IMR-90 (cell line): ENCODE measurements around the gene NADSYN1.

Experiments
- CEBPB ChIP-seq: IDR thresholded peaks from 2 replicates; pipeline ENCODE4 v1.6.1; 2012; ENCODE audit warnings: low read depth, low read length, improper control_type of control experiment
- MAZ ChIP-seq: IDR thresholded peaks from 2 replicates; pipeline ENCODE4 v1.6.1; 2012; ENCODE audit warnings: low read depth, mild to moderate bottlenecking, low read length, improper control_type of control experiment, moderate library complexity, borderline replicate concordance
- POLR2A ChIP-seq: IDR thresholded peaks from 2 replicates; pipeline ENCODE4 v1.6.1; 2012; ENCODE audit warnings: mild to moderate bottlenecking, low read depth, low read length
- TF ChIP-seq, protein P1 (sequence below): conservative IDR thresholded peaks from 2 replicates; pipeline ENCODE4 v1.5.1; 2012; ENCODE audit warnings: mild to moderate bottlenecking, low read depth, low read length, improper control_type of control experiment

DNA sequence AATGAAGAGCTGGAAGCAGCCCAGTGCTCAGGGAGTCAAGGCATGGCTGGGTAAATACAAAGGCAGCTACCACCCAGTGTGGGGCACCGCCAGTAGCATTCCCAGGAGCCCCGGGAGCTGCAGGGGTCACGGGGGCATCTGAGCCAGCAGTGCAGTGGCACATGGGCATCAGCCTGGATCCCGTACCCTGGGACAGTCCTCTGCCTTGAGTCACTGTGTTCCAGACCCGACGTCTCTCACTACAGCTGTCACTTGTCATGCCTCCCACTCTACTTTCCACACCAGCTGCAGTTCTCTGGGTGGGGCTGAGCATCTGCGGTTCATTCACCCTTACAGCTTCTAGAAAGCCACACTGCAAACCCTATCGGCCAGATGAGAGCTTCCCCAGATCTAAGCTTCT, 34.4 kb upstream of the NADSYN1 start:
- no peak for TF ChIP-seq CEBPB
- no peak for TF ChIP-seq MAZ
- no peak for TF ChIP-seq POLR2A
- TF ChIP-seq, protein P1, sequence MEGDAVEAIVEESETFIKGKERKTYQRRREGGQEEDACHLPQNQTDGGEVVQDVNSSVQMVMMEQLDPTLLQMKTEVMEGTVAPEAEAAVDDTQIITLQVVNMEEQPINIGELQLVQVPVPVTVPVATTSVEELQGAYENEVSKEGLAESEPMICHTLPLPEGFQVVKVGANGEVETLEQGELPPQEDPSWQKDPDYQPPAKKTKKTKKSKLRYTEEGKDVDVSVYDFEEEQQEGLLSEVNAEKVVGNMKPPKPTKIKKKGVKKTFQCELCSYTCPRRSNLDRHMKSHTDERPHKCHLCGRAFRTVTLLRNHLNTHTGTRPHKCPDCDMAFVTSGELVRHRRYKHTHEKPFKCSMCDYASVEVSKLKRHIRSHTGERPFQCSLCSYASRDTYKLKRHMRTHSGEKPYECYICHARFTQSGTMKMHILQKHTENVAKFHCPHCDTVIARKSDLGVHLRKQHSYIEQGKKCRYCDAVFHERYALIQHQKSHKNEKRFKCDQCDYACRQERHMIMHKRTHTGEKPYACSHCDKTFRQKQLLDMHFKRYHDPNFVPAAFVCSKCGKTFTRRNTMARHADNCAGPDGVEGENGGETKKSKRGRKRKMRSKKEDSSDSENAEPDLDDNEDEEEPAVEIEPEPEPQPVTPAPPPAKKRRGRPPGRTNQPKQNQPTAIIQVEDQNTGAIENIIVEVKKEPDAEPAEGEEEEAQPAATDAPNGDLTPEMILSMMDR: no peak
